ENCODE measurements around the gene PCDHGA7. TPM values are rescaled to one million over a fixed set of nuclear protein-coding genes. Genes with fewer than 3 reads are reported as not detected.
"Not testable (repeated sequence)": the region's sequence is repeated elsewhere in the genome, so short reads cannot be mapped to it uniquely, and the experiment has no call there.

The PCDHGA7 gene
- total and polyA plus RNA-seq, 12 donors = 0.37 to 5.0 (median 1.6) TPM

- peak within 1 kb of the TSS in 1 of 4 donors; percentile 43 for H3K4me3 ChIP-seq
- H3K4me1 ChIP-seq (replicated peaks in 1 of 2); intact Hi-C loops (cut with DNase I); H3K36me3 ChIP-seq (replicated peaks in 1 of 2); H3K27me3 ChIP-seq; H3K27ac ChIP-seq: not testable (repeated sequence)
- 8 to 14% (median 11%) methylated on average over 25 to 50 of the region's 51 CpGs for whole genome bisulfite sequencing, 4 donors
- peaks cover 0 to 69% (median 8%) of the 10 kb centered on the region in 3 donors for H3K9me3 ChIP-seq (replicated peaks in 1 of 3)
- TF ChIP-seq CTCF (IDR thresholded peaks at IDR 0.05) = peak; percentile 16 to 60 (median 44)
- peak; percentile 27 to 63 (median 40) for DNase-seq
These were observed 25.4 kb downstream of the PCDHGA7 start, which contains the start of gene PCDHGB6 for GRCh38 chr5:141407790-141408505. PCDHGB6 (plus strand) TSS chr5:141408021; CDS start chr5:141408203, 182 bp downstream.

GRCh38 chr5:141409598-141410306 lies 27.2 kb downstream of the PCDHGA7 start:
- 15 to 26% (median 21%) methylated on average over 24 to 64 of the region's 64 CpGs for WGBS, 4 donors
- Histone ChIP-seq H3K4me1 (replicated peaks in 1 of 2) (no peaks in the 10 kb centered on the region), H3K36me3 (replicated peaks in 1 of 2) (no peaks in the 10 kb centered on the region), H3K27ac (no peak overlapping the region), H3K27me3 (no peaks in the 10 kb centered on the region), H3K4me3 (no peak overlapping the region), H3K9me3 (replicated peaks in 1 of 3) (peaks cover 0 to 60% (median 8%) of the 10 kb centered on the region in 3 donors)
- intact Hi-C loops (cut with DNase I) = loop anchor here (5.0 to 10.0 kb wide), 5 partner anchors 95 to 185 kb away; partner anchors contain the start of gene PCDHB14 (in 1 of the 2)
- TF ChIP-seq CTCF (IDR thresholded peaks at IDR 0.05) (no peak), POLR2A (IDR thresholded peaks at IDR 0.05) (no peak)
- DNase-seq = no peak

GRCh38 chr5:141411575-141411974 lies 29.0 kb downstream of the PCDHGA7 start:
- Histone ChIP-seq H3K9me3 (replicated peaks in 1 of 3) (peaks cover 0 to 52% (median 6%) of the 10 kb centered on the region in 3 donors), H3K27ac (no peak overlapping the region), H3K36me3 (replicated peaks in 1 of 2) (no peaks in the 10 kb centered on the region), H3K27me3 (no peaks in the 10 kb centered on the region), H3K4me3 (no peak overlapping the region), H3K4me1 (replicated peaks in 1 of 2) (no peaks in the 10 kb centered on the region)
- intact Hi-C loops (cut with DNase I) = loop anchor here (5.0 to 10.0 kb wide), 5 partner anchors 97 to 187 kb away; partner anchors contain the start of gene PCDHB14 (in 1 of the 2)
- TF ChIP-seq CTCF (IDR thresholded peaks at IDR 0.05) = no peak
- TF ChIP-seq POLR2A (IDR thresholded peaks at IDR 0.05) = no peak
- 56 to 73% (median 64%) methylated on average over 3 of the region's 3 CpGs for WGBS, 4 donors
- DNase-seq = no peak

- H3K27me3 ChIP-seq = no peaks in the 10 kb centered on the region
- H3K27ac ChIP-seq = peak within 1 kb of the TSS in 1 of 5 donors; percentile 40
- no peaks in the 10 kb centered on the region for H3K4me1 ChIP-seq (replicated peaks in 1 of 2)
- TF ChIP-seq POLR2A (IDR thresholded peaks at IDR 0.05) (no peak), CTCF (IDR thresholded peaks at IDR 0.05) (peak; percentile 19 to 44 (median 38))
- DNase-seq = peak in 6 of 7 donors; percentile 34 to 68 (median 46)
- peaks cover 0 to 48% (median 0%) of the 10 kb centered on the region in 3 donors for H3K9me3 ChIP-seq (replicated peaks in 1 of 3)
- peak within 1 kb of the TSS in 2 of 4 donors; percentile 6 to 43 for H3K4me3 ChIP-seq
- WGBS, 4 donors = 9 to 20% (median 14%) methylated on average over 31 of the region's 31 CpGs
- intact Hi-C loops (cut with DNase I) = loop anchor here (5.0 to 10.0 kb wide), 5 partner anchors 98 to 188 kb away; partner anchors contain the start of gene PCDHB14 (in 1 of the 2)
- H3K36me3 ChIP-seq (replicated peaks in 1 of 2) = no peaks in the 10 kb centered on the region
These were observed 30.5 kb downstream of the PCDHGA7 start, which contains the start of gene PCDHGA10 for GRCh38 chr5:141412854-141413539. PCDHGA10 (plus strand) TSS chr5:141412987; CDS start chr5:141413176, 189 bp downstream.
